ENCODE results near the gene MARCHF5.
"Not testable (repeated sequence)": the region's sequence is repeated elsewhere in the genome, so short reads cannot be mapped to it uniquely, and the experiment has no call there.

MARCHF5 gene

GRCh38 chr10:92305133-92306072 is 14.4 kb downstream of the MARCHF5 start:
- no peak for DNase-seq

- no peak for DNase-seq
These were observed 18.3 kb downstream of the MARCHF5 start for GRCh38 chr10:92309272-92309671.

- DNase-seq, result no peak
These were observed 22.8 kb downstream of the MARCHF5 start for GRCh38 chr10:92313750-92314149.

GRCh38 chr10:92316610-92317009 is 25.6 kb downstream of the MARCHF5 start:
- DNase-seq, result no peak

- DNase-seq, result no peak
These were observed 32.1 kb downstream of the MARCHF5 start for GRCh38 chr10:92323079-92323478.

GRCh38 chr10:92327445-92328433 is 36.8 kb downstream of the MARCHF5 start:
- DNase-seq, result no peak

GRCh38 chr10:92328993-92329392 is 38.0 kb downstream of the MARCHF5 start:
- DNase-seq, result no peak

- not testable (repeated sequence) for DNase-seq
These were observed 39.0 kb downstream of the MARCHF5 start for GRCh38 chr10:92329927-92330326.

GRCh38 chr10:92342796-92343195 is 51.8 kb downstream of the MARCHF5 start:
- DNase-seq, result no peak

GRCh38 chr10:92345575-92345974 is 54.6 kb downstream of the MARCHF5 start:
- not testable (repeated sequence) for DNase-seq

GRCh38 chr10:92347035-92347676 is 56.2 kb downstream of the MARCHF5 start:
- DNase-seq, result not testable (repeated sequence)

- no peak for DNase-seq
These were observed 59.4 kb downstream of the MARCHF5 start for GRCh38 chr10:92350411-92350810.

GRCh38 chr10:92354587-92354986 is 63.6 kb downstream of the MARCHF5 start:
- no peak for DNase-seq

- no peak for DNase-seq
These were observed 65.1 kb downstream of the MARCHF5 start for GRCh38 chr10:92356041-92356440.

GRCh38 chr10:92363498-92363897 is 72.5 kb downstream of the MARCHF5 start:
- no peak for DNase-seq

- no peak for DNase-seq
These were observed 75.5 kb downstream of the MARCHF5 start for GRCh38 chr10:92366412-92367021.

GRCh38 chr10:92377962-92378361 is 87.0 kb downstream of the MARCHF5 start:
- DNase-seq, result no peak

GRCh38 chr10:92381543-92381954 is 90.6 kb downstream of the MARCHF5 start:
- DNase-seq, result no peak

GRCh38 chr10:92382631-92383030 is 91.7 kb downstream of the MARCHF5 start:
- no peak for DNase-seq

- DNase-seq, result no peak
These were observed 93.8 kb downstream of the MARCHF5 start for GRCh38 chr10:92384741-92385140.

GRCh38 chr10:92385831-92386230 is 94.9 kb downstream of the MARCHF5 start:
- DNase-seq, result no peak

- peak; percentile 5 for DNase-seq
These were observed 96.4 kb downstream of the MARCHF5 start for GRCh38 chr10:92387289-92387940.

Measured in CD4-positive, alpha-beta T cell treated with Interleukin-21 for 1 hour (primary cell).